RWPE2 (cell line): ENCODE measurements around the gene MRM1.
A peak's percentile ranks its signal among the peaks of the same experiment; 100 is the strongest.

Experiments used
- ATAC-seq: fragments of 200-7000 bp; cut with Tn5 transposase; 3 replicates; pipeline ENCODE4 v1.9.1; 2021; ENCODE audit warnings: low read depth
- DNase-seq: peaks from one replicate; pipeline ENCODE4 v3.0.0-alpha.2; 2020; ENCODE audit warnings: low spot score
- H3K27ac ChIP-seq: fragments of 450-650 bp; 2 replicates; pipeline ENCODE4 v1.5.1; 2017; ENCODE audit warnings: mild to moderate bottlenecking; ENCODE audit not compliant: poor library complexity, severe bottlenecking
- H3K27me3 ChIP-seq: fragments of 250-450 bp; sonication (Bioruptor Pico); 2 replicates; pipeline ENCODE4 v1.5.1; 2021; ENCODE audit warnings: mild to moderate bottlenecking, moderate library complexity; ENCODE audit not compliant: insufficient read depth, poor library complexity, severe bottlenecking
- H3K36me3 ChIP-seq: fragments of 250-450 bp; sonication (Bioruptor Pico); 2 replicates; pipeline ENCODE4 v1.5.1; 2020; ENCODE audit warnings: low read depth, mild to moderate bottlenecking, moderate library complexity
- H3K4me1 ChIP-seq: fragments of 250-450 bp; sonication (Bioruptor Pico); 2 replicates; pipeline ENCODE4 v1.5.1; 2021; ENCODE audit warnings: mild to moderate bottlenecking, moderate library complexity; ENCODE audit not compliant: insufficient read depth, poor library complexity, severe bottlenecking
- H3K4me3 ChIP-seq: fragments of 250-450 bp; sonication (Bioruptor Pico); 2 replicates; pipeline ENCODE4 v1.5.1; 2021; ENCODE audit warnings: mild to moderate bottlenecking, moderate library complexity; ENCODE audit not compliant: severe bottlenecking
- H3K9me3 ChIP-seq: fragments of 250-450 bp; sonication (Bioruptor Pico); 2 replicates; pipeline ENCODE4 v1.5.1; 2021; ENCODE audit warnings: mild to moderate bottlenecking, moderate library complexity; ENCODE audit not compliant: severe bottlenecking
- TF ChIP-seq, protein P1 (sequence below): fragments of 450-650 bp; IDR thresholded peaks from one replicate; pipeline ENCODE4 v1.5.1; 2017; ENCODE audit warnings: mild to moderate bottlenecking, moderate library complexity; ENCODE audit not compliant: poor library complexity, severe bottlenecking

Gene MRM1

DNA sequence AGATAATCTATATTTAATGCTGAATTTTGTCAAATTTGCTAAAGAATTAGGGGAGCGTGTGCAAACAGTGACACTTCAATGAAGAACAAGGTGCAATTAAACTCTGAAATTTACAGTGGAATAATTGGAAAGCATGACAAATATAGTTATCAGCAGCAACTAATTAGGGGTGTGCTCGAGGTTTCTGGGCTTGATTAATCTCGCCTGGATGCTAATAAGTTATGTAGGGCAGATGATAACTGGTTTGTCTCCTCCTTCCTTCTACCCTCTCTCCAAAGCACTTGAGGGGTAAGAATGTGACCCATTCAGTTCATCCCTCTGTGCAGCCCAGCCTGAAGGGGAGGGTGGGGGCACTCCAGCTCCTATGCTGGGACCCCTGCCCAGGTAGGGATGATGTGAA, 21.9 kb downstream of the MRM1 start:
- no peak for DNase-seq
- Histone ChIP-seq H3K27me3 (no peaks in the 10 kb centered on the region), H3K36me3 (no peaks in the 10 kb centered on the region), H3K4me1 (no peaks in the 10 kb centered on the region), H3K4me3 (no peak overlapping the region), H3K9me3 (no peaks in the 10 kb centered on the region), H3K27ac (no peak overlapping the region)
- TF ChIP-seq, protein P1, sequence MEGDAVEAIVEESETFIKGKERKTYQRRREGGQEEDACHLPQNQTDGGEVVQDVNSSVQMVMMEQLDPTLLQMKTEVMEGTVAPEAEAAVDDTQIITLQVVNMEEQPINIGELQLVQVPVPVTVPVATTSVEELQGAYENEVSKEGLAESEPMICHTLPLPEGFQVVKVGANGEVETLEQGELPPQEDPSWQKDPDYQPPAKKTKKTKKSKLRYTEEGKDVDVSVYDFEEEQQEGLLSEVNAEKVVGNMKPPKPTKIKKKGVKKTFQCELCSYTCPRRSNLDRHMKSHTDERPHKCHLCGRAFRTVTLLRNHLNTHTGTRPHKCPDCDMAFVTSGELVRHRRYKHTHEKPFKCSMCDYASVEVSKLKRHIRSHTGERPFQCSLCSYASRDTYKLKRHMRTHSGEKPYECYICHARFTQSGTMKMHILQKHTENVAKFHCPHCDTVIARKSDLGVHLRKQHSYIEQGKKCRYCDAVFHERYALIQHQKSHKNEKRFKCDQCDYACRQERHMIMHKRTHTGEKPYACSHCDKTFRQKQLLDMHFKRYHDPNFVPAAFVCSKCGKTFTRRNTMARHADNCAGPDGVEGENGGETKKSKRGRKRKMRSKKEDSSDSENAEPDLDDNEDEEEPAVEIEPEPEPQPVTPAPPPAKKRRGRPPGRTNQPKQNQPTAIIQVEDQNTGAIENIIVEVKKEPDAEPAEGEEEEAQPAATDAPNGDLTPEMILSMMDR, result no peak
- ATAC-seq, result no peak

DNA sequence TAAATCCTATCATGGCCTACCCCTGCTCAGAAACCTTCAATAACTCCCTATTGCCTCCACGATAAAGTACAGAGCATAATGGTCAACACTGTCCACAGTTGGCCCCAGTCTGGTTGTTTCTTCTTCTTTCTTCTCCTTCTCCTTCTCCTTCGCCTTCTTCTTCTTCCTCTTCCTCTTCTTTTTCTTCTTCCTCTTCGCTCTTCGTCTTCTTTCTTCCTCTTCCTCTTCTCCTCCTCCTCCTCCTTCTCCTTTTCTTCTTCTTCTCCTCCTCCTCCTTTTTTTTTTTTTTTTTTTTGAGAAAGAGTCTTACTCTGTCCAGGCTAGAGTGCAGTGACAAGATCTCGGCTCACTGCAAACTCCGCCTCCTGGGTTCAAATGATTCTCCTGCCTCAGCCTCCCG, 23.8 kb downstream of the MRM1 start:
- TF ChIP-seq, protein P1, result no peak
- DNase-seq, result no peak

DNA sequence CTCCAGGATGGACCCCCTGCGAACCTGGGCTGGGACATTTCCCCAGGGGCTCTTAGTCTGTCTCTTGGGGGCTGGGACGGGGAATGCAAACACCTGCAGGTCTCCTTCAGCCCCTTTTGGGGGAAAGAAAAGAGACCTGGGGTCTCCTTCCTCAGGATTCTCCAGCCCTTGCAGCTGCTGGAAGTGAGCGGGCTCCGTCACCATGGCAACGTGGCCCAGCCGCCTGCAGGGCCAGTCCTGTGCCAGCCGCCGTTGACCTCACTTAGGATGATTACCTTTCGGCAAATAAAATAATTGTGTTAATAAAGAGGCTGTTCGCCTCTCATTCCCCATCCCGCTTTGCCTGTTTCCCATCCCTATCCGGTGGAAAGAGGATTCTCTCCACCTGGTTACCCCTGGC, 25.7 kb downstream of the MRM1 start:
- H3K27me3 ChIP-seq, result no peaks in the 10 kb centered on the region
- TF ChIP-seq, protein P1, result no peak
- DNase-seq, result no peak
- H3K4me1 ChIP-seq, result no peaks in the 10 kb centered on the region
- no peak for ATAC-seq
- H3K9me3 ChIP-seq, result no peaks in the 10 kb centered on the region
- no peaks in the 10 kb centered on the region for H3K36me3 ChIP-seq
- H3K4me3 ChIP-seq, result no peak overlapping the region
- H3K27ac ChIP-seq, result no peak overlapping the region

More for the DNA sequence above, 23.8 kb downstream of the MRM1 start:
- Histone ChIP-seq H3K27ac (no peak overlapping the region), H3K9me3 (no peaks in the 10 kb centered on the region), H3K27me3 (no peaks in the 10 kb centered on the region), H3K36me3 (no peaks in the 10 kb centered on the region), H3K4me3 (no peak overlapping the region), H3K4me1 (no peaks in the 10 kb centered on the region)
- ATAC-seq, result no peak

DNA sequence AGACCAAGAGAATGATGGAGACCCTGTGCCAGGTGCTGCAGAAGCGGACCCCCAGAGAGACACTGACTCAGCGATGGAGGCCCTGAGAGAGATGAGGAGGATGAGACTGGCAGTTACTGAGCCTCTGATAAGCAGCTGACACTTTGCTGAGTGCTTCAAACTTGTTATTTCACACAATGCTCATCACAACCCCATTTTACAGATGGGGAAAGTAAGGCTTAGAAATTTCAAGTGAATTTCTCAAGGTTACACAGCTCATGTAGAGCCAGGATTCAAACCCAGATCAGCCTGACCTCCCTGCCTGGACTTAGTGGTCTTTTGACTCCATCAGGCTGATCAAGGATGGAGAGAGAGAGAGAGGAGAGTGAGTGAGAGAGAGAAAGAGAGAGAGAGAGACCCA, 27.2 kb downstream of the MRM1 start:
- Histone ChIP-seq H3K27ac (no peak overlapping the region), H3K27me3 (no peaks in the 10 kb centered on the region), H3K4me3 (no peak overlapping the region), H3K9me3 (no peaks in the 10 kb centered on the region), H3K4me1 (no peaks in the 10 kb centered on the region), H3K36me3 (no peaks in the 10 kb centered on the region)
- TF ChIP-seq, protein P1, result no peak
- ATAC-seq (no peak), DNase-seq (no peak)

DNA sequence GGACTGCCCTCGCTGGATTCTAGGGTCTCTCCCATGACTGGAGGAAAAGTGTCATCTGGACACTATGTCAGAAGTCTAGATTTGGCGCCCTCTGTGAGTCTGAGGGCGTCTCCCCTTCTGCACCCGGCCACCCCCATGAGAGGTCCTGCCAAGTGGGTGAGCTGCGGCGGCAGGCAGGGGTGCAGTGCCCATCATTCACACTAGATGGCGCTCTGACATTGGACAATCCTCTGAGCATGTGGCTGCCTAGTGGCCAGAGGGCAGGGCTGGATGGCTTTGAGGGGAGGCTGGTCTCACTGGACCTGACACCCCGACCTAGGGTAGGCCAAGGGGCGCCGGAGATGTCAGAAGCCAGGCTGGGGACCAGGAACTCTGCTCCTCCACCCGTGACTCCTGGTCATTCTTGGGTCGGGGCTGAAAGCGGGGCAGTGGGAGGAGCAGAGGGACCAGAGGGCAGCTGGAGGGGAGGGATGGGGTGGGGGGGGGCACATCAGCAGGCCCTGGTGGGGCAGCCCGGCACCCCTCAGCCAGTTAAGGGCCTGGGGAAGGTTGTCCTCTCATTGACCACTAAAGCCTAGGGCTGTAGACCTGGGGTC, 28.0 kb downstream of the MRM1 start:
- Histone ChIP-seq H3K9me3 (no peaks in the 10 kb centered on the region), H3K36me3 (no peaks in the 10 kb centered on the region), H3K27me3 (peaks cover 2% of the 10 kb centered on the region), H3K27ac (no peak overlapping the region), H3K4me3 (no peak overlapping the region), H3K4me1 (no peaks in the 10 kb centered on the region)
- TF ChIP-seq, protein P1, result peak; percentile 91
- ATAC-seq, result peak; percentile 85
- no peak for DNase-seq
